HG02943 (cell line): Measurements from ENCODE around the gene CDC16.
A peak's percentile ranks its signal among the peaks of the same experiment; 100 is the strongest.
"Not testable (repeated sequence)": the region's sequence is repeated elsewhere in the genome, so short reads cannot be mapped to it uniquely, and the experiment has no call there.

Experiments used
- ATAC-seq: cut with Tn5 transposase; IDR thresholded peaks from one replicate; pipeline ENCODE4 v1.9.1; 2021; ENCODE audit warnings: mild to moderate bottlenecking, low read depth, moderate library complexity; ENCODE audit not compliant: unreplicated experiment

Gene CDC16

GRCh38 chr13:114226699-114227323 lies 7.9 kb upstream of the CDC16 start:
- ATAC-seq: peak; percentile 75

DNA sequence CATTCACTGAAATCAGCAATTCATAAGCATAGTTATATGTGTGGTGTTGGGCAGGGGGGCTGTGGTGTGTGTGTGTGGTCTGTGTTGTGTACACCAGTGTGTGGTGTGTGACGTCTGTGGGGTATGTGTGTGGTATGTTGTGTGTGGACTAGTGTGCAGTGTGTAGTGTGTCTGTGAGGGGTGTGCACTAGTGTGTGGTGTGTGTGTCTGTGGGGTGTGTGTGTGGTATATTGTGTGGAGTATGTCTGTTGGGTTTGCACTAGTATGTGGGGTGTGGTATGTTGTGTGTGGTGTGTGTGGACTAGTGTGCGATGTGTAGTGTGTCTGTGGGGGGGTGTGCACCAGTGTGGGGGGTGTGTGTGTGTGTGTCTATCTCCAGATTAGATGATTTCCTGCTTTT lies 7.2 kb upstream of the CDC16 start:
- no peak for ATAC-seq

DNA sequence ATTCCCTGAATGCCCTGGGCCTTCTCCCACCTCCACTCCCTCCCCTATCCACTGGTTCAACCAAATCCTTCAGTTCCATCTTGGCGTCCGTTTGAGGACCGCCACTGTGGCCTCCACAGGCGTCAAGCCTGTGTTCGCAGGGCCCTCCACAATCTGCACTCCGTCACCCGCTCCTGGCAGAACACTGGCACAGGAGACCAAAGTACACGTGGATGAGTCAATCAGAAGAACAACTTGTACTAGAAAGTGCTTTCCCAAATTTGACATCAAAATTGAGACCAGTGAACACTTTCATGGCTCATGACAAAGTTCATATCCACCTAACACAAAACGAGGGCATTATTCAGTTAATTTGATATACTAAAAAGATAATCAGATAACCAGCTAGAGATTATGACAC lies 6.5 kb upstream of the CDC16 start:
- ATAC-seq: no peak

GRCh38 chr13:114229506-114229905 lies 5.2 kb upstream of the CDC16 start:
- ATAC-seq: no peak

GRCh38 chr13:114230117-114230516 lies 4.6 kb upstream of the CDC16 start:
- no peak for ATAC-seq

DNA sequence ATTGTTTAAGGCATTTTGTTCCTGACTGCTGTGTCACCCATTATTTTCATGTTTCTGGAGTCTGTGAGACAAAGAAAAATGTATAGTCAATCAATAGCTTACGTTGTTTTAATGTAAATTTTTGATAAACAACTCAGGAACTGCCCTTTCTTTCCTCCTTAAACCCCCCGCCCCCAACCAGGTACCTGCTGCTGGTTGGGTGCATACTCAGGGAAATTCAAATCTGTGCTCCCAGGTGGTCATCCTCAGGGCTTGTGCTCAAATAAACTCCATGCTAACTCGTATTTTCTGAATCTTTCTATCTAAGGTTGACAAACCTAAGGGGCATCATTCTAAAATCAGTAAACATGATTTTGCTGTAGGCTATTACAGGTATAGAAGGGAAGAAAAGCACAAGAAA lies 4.1 kb upstream of the CDC16 start:
- no peak for ATAC-seq

- ATAC-seq: no peak
Observed at GRCh38 chr13:114231886-114232285, 2.8 kb upstream of the CDC16 start.

GRCh38 chr13:114234266-114234644 lies 442 bp upstream of the CDC16 start:
- no peak for ATAC-seq

DNA sequence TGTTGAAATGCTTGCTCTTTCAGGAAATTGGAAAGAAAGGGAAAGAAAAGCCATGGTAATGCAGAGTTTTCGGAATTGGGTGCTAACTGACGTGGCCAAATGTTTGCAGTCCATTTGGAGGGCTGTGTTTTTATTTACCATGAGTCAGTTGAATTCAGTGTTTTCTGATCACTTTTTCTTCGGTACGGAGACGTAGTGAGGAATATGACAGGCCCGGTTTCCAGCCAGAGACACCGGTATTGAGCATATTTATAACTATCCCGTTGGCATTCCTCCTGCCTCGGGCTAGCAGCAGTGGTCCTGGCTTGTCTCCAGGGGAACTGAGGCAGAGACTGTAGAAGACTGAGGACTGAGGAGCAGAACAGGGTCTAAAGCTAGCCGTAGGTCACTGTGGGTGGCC lies 1.0 kb downstream of the CDC16 start:
- no peak for ATAC-seq

DNA sequence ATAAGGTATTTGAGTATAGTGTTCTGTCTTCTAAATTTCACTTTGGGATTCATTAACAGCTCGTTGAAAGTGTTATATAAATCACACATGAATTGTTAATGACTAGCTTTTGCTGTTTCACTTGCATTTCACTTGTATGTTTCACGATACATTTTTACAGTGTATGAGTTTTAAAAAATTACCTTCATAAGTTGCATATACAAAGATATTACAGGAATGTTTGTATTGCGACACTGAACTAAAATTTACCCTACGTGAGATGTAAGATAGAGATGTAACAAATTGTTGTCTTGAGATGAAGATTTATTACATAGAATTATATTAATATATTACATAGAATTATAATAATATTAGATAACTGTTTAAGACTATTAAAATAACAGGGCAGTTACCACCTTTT lies 1.5 kb downstream of the CDC16 start:
- no peak for ATAC-seq

GRCh38 chr13:114237415-114238112 lies 2.9 kb downstream of the CDC16 start:
- no peak for ATAC-seq

GRCh38 chr13:114241918-114242317 lies 7.2 kb downstream of the CDC16 start:
- no peak for ATAC-seq

- ATAC-seq: no peak
Observed at GRCh38 chr13:114243971-114244370, 9.3 kb downstream of the CDC16 start.

DNA sequence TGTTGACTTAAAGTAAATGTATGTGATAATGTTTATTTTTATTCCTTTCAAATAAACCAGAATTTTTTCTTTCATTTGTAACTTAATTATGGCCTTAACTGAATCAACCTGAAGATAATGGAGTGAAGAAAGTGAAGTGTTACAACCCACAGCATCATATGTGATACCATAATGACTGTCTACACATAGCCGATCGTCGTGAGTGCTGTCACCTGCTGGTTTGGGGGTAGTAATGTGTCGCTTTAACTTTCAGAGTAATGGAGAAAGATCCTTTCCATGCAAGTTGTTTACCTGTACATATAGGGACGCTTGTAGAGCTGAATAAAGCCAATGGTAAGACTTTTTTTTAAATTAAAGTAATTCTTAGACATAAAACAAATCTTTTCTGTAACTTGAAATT lies 9.9 kb downstream of the CDC16 start:
- no peak for ATAC-seq

DNA sequence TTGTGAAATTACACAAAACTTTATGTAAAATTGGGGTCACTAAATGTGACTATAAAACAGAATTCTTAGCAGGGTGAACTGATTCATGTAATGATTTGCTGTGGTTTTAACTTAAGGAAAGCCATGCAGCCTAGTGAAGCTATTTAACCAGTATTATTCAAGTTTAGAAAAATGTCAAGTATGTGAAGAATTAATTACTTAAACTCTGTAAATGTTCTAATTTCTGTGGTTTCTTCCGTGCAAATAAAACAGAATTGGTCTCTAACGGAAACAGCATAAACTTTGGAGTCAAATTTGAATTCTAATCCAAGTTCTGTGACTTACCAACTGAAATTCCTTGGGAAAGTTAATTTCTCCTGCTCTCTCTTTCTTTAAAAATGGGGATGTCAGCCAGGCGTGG lies 13.3 kb downstream of the CDC16 start:
- ATAC-seq: no peak

DNA sequence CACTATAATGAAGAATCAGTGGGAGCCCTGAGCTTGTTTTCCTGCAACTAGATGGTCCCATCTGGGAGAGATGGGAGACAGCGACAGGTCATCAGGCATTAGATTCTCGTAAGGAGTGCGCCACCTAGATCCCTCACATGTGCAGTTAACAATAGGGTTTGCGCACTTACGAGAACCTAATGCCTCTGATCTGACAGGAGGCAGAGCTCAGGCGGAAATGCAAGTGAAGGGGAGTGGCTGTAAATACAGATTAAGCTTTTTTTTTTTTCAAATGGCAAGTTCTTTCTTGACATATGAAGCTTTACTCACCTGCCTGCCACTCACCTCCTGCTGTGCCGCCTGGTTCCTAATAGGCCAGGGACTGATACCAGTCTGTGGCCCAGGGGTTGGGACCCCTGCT lies 14.4 kb downstream of the CDC16 start:
- no peak for ATAC-seq

- not testable (repeated sequence) for ATAC-seq
Observed at GRCh38 chr13:114251639-114252440, 17.1 kb downstream of the CDC16 start.

DNA sequence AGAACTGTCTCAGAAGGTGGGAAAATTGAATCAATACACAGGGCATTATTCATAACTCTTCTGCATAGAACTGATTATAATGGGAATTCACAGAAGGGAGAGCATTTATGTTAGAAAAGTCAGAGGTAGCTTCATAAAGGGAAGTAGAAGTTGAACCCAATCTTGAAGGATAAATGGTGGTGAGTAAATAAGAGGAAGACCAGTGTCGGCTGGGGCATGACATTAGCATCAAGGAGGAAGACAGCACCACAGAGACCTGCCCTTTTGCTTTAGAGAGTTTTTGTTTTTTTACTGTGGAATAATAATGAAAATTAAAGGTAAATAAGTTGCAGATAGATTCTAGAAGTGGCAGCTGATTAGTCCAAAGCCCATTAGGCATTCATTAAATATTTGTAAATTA lies 21.9 kb downstream of the CDC16 start:
- no peak for ATAC-seq

GRCh38 chr13:114257014-114257413 lies 22.3 kb downstream of the CDC16 start:
- ATAC-seq: no peak

DNA sequence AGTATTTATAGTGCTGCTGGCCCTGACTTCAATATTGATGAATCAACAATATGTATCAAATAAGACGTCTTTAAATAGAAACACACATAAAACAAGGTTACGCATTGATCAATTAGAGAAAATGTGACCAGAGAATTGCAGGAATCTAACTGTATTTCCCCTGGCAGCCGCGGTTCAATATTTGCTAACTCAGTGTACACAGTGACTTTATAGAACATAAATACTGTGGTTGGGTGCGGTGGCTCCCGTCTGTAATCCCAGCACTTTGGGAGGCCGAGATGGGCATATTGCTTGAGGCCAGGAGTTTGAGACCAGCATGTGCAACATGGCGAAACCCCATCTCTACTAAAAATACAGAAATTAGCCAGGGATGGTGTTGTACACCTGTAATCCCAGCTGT lies 23.9 kb downstream of the CDC16 start:
- no peak for ATAC-seq

DNA sequence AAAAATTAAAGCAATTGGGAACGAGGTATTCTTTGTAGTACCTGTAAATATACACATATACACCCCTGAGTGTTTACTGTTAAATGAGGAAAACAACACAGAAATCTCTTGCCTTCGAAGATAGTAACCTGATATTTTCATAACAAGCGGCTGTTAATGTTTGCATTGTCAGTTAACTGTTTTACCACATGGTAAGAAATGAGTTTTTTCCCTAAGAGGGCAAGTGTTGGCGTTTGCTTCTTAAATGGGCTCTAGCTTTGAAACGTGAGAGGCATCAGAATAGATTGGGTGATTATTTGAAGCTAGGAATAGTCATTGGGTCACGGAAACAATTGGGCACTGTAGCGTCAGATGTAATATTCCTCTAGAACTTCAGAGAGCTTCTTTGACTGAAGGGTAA lies 24.7 kb downstream of the CDC16 start:
- no peak for ATAC-seq

DNA sequence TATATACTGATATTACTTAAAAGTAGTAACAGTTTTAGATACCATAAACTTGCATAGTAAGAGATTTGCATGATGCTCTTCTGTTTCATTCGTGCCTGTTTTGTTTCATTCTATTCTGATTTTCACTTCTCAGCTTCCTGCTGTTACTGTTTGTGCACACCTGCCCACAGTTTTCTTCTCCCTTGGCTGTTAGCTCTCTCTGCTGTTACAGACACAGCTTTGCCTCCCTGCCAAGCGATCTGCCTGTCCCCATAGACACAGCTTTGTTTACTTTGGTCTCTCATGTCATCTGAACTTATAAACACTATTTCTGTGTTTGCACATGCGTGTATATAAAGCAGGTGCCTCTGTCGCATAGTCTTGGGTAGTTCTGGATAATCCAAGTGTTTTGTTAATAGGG lies 25.3 kb downstream of the CDC16 start:
- no peak for ATAC-seq
